22Rv1 (cell line): ENCODE measurements around the gene RHOBTB3.

Experiments used
- H3K27ac ChIP-seq: fragments of 450-650 bp; 2 replicates; pipeline ENCODE4 v1.5.1; 2017
- CTCF ChIP-seq: fragments of 450-650 bp; IDR thresholded peaks from 2 replicates; pipeline ENCODE4 v1.5.1; 2017; ENCODE audit warnings: mild to moderate bottlenecking
- ZFX ChIP-seq: fragments of 450-650 bp; IDR thresholded peaks from 2 replicates; pipeline ENCODE4 v1.6.1; 2017; ENCODE audit warnings: antibody characterized with exemption, borderline replicate concordance

Gene RHOBTB3

GRCh38 chr5:95754545-95754944, 23.4 kb downstream of the RHOBTB3 start:
- TF ChIP-seq ZFX (no peak), CTCF (no peak)

GRCh38 chr5:95759005-95759404, 27.9 kb downstream of the RHOBTB3 start:
- peak overlapping the region; percentile 81 for H3K27ac ChIP-seq
- TF ChIP-seq ZFX (no peak), CTCF (no peak)

More at GRCh38 chr5:95754545-95754944, 23.4 kb downstream of the RHOBTB3 start:
- no peak overlapping the region for H3K27ac ChIP-seq

DNA sequence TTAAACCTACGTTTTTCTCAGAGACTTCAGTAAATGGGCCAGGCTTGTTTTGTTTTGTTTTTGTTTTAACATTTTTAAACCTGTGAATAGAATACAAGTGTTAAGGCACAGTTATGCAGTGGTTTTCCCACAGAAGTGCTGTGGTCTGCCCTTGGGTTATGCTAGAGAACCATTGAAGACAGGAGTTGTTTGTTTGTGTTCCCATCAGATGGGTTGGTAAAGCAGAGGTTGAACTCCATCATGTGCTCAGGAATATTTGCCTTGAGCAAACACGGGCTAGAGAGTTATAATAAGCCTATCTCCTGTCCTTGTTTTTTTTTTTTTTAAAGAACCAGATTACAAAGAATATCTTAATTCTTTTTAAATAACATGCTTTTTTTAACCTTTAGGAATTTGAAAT, 28.5 kb downstream of the RHOBTB3 start:
- no peak for TF ChIP-seq ZFX
- TF ChIP-seq CTCF = no peak
- H3K27ac ChIP-seq = peak overlapping the region; percentile 81

DNA sequence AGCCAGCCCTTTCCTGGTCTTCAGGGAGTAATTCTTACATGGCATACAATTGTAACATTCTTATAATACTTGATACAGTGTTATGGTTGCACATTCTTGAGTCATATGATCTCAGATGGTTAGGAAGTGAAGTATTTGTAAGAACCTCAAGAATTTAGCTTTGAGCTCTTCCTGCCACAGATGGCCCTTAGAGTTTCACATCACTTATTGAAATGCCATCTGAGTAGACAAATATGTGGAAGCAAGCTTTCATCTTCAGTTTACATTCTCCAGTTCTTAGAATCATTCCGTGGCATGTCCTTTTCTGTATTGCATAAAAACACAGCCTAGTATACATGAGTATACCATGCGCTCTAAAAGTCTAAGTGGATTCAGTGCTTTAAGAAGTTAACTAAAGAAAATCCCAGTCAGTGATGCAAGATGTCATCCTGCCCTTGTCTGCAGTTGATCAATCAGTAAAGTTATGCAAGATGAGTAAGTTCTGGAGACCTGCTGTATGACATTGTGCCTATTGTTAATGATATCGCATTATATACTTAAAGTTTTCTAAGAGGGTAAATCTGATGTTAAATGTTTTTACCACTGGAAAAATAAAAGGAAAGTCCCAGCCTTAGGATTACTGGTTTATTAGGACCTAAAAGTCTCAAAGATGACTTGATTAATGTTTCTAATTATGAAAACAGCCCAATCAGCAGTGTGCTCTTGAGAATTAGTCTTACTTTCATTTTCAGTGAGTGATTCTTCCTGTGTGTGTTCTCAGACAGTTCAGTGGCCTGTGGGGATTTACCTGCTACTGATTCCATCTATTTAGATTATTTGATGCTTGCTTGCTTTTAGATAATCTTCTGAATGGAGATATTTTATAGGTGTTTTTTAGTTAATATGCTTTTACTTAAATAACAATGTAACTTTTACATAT, 29.4 kb downstream of the RHOBTB3 start:
- H3K27ac ChIP-seq = peak overlapping the region; percentile 81
- TF ChIP-seq ZFX (no peak), CTCF (no peak)

DNA sequence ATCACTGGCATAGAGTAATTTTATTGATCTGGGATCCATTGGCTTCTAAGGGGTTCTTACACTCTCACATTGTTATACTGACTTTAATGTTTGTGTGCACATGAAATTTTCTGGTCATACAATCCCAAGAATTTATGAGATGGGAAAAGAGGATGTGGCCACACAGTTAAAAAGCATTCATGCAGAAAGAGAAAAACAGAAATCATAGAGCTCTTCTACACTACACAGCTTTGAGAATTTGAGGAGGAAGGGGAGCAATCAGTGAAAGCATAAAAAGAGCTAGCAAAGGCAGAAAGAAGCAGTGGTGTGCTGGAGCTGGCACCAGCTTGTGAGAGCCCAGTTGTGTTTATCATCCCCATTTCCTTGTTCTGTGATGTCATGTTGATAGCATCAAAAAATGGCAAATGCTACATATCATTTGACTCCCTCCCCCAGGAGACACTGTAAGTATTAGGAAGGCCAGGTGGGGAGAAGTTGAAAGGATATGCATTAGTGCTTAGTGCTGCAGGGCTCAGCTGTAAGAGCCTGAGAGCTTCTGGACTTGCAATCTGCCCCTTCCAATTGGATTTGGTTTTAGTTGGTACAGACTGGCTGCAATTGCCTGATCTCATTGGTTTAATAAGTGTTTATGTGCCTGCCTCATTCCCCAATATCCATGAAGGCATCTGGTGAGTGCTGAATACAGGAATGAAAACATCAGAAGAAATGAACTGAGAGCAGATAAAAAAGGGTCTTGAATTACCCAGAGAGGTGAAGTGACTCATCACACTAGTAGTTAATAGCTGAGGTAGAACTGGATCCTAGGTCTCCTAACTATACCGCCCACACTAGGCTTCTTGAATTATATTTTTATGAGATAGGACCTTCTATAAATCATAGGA, 30.9 kb downstream of the RHOBTB3 start:
- no peak overlapping the region for H3K27ac ChIP-seq

GRCh38 chr5:95762652-95763041, 31.5 kb downstream of the RHOBTB3 start:
- no peak overlapping the region for H3K27ac ChIP-seq
- TF ChIP-seq CTCF = no peak
- no peak for TF ChIP-seq ZFX

More for the DNA sequence above, 30.9 kb downstream of the RHOBTB3 start:
- TF ChIP-seq CTCF = no peak
- no peak for TF ChIP-seq ZFX
